NCI-H2196 (cell line): ENCODE results near the gene RNASE13.

Experiments used
- DNase-seq: peaks from one replicate; lab custom pipeline; 2025; ENCODE audit not compliant: unreplicated experiment; lab: John Stamatoyannopoulos, UW

The RNASE13 gene

GRCh38 chr14:21066882-21067502 is 32.4 kb upstream of the RNASE13 start:
- peak; percentile 28 for DNase-seq

- DNase-seq, result no peak
Measured at GRCh38 chr14:21063479-21063878, 28.9 kb upstream of the RNASE13 start.

- DNase-seq, result no peak
Measured at GRCh38 chr14:21061347-21061668, 26.7 kb upstream of the RNASE13 start.

GRCh38 chr14:21060614-21061346 is 26.2 kb upstream of the RNASE13 start:
- no peak for DNase-seq

GRCh38 chr14:21059842-21060613 is 25.4 kb upstream of the RNASE13 start:
- no peak for DNase-seq

- DNase-seq, result no peak
Measured at GRCh38 chr14:21058903-21059302, 24.3 kb upstream of the RNASE13 start.

- DNase-seq, result no peak
Measured at GRCh38 chr14:21057803-21058675, 23.4 kb upstream of the RNASE13 start, which contains the start of gene RNASE8. Gene RNASE8 (plus strand): TSS chr14:21057822. CDS start chr14:21057893, 71 bp downstream.

- no peak for DNase-seq
Measured at GRCh38 chr14:21056520-21057163, 22.0 kb upstream of the RNASE13 start.

GRCh38 chr14:21055432-21056117 is 21.0 kb upstream of the RNASE13 start:
- no peak for DNase-seq

- no peak for DNase-seq
Measured at GRCh38 chr14:21054768-21055145, 20.1 kb upstream of the RNASE13 start.

GRCh38 chr14:21054123-21054767 is 19.6 kb upstream of the RNASE13 start:
- no peak for DNase-seq

GRCh38 chr14:21053184-21054122 is 18.8 kb upstream of the RNASE13 start:
- DNase-seq, result no peak

GRCh38 chr14:21050597-21050996 is 16.0 kb upstream of the RNASE13 start:
- no peak for DNase-seq

GRCh38 chr14:21049271-21049673 is 14.7 kb upstream of the RNASE13 start:
- DNase-seq, result no peak

- no peak for DNase-seq
Measured at GRCh38 chr14:21048638-21049037, 14.0 kb upstream of the RNASE13 start.

GRCh38 chr14:21047378-21047781 is 12.8 kb upstream of the RNASE13 start:
- no peak for DNase-seq

- no peak for DNase-seq
Measured at GRCh38 chr14:21043974-21044618, 9.5 kb upstream of the RNASE13 start.

- no peak for DNase-seq
Measured at GRCh38 chr14:21043387-21043973, 8.9 kb upstream of the RNASE13 start.
